ENCODE measurements around the gene LRRC31. TPM values are rescaled to one million over a fixed set of nuclear protein-coding genes. Genes with fewer than 3 reads are reported as not detected.

Gene LRRC31
- total and polyA plus RNA-seq, 2 experiments from 2014 or later = not detected

DNA sequence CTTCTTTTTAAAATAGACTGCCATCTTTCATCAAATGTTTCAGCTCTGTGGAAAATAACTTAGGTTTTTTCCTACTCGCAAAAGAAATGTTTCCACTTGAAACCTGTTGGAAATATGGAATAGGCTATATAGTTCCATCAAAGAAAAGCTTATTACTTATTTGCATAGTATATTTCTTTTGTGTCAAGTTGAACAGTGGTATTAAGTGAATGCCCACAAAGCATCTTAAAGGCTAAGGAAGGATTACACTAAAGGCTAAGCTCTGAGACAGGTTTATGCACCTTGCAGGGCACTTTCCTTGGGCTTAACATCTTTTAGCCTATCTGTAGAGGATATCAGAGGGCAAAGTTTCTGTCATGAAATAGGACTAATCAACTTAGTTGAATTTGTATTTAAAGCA, 41.5 kb upstream of the LRRC31 start, which contains the start of gene SAMD7 (continued):
- TF ChIP-seq, protein P1, sequence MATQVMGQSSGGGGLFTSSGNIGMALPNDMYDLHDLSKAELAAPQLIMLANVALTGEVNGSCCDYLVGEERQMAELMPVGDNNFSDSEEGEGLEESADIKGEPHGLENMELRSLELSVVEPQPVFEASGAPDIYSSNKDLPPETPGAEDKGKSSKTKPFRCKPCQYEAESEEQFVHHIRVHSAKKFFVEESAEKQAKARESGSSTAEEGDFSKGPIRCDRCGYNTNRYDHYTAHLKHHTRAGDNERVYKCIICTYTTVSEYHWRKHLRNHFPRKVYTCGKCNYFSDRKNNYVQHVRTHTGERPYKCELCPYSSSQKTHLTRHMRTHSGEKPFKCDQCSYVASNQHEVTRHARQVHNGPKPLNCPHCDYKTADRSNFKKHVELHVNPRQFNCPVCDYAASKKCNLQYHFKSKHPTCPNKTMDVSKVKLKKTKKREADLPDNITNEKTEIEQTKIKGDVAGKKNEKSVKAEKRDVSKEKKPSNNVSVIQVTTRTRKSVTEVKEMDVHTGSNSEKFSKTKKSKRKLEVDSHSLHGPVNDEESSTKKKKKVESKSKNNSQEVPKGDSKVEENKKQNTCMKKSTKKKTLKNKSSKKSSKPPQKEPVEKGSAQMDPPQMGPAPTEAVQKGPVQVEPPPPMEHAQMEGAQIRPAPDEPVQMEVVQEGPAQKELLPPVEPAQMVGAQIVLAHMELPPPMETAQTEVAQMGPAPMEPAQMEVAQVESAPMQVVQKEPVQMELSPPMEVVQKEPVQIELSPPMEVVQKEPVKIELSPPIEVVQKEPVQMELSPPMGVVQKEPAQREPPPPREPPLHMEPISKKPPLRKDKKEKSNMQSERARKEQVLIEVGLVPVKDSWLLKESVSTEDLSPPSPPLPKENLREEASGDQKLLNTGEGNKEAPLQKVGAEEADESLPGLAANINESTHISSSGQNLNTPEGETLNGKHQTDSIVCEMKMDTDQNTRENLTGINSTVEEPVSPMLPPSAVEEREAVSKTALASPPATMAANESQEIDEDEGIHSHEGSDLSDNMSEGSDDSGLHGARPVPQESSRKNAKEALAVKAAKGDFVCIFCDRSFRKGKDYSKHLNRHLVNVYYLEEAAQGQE (IDR thresholded peaks at IDR 0.05; ENCODE audit: unreplicated experiment) = no peak
- TF ChIP-seq, protein P2, sequence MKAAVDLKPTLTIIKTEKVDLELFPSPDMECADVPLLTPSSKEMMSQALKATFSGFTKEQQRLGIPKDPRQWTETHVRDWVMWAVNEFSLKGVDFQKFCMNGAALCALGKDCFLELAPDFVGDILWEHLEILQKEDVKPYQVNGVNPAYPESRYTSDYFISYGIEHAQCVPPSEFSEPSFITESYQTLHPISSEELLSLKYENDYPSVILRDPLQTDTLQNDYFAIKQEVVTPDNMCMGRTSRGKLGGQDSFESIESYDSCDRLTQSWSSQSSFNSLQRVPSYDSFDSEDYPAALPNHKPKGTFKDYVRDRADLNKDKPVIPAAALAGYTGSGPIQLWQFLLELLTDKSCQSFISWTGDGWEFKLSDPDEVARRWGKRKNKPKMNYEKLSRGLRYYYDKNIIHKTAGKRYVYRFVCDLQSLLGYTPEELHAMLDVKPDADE (IDR thresholded peaks at IDR 0.05) = no peak
- TF ChIP-seq EZH2phosphoT487 (IDR thresholded peaks at IDR 0.05; ENCODE audit: unreplicated experiment) = no peak
- TF ChIP-seq CREB1 (CRISPR knock-in tag; IDR thresholded peaks at IDR 0.05; ENCODE audit: low read depth) = no peak
- no peak for TF ChIP-seq STAT1 (IDR thresholded peaks at IDR 0.05; ENCODE audit: unreplicated experiment)

DNA sequence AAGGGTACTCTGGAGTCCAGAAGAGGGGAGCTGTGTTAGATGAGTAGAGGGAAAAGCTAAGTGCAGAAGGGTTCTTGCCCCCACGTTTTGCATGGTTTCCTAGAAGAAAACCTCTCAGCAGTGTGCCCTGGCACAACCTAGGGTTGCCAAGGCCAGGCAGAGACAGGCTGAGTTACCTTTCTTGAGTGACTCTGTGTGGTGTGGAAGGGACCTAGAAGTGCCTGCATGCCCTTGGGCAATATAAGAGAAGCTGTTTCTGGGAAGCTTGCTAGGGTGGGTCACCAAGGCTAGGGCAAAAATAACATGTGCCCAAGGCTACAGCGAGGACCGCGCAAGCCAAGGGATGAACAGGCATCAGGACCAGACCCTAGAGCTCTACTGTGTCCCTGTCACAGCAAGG, 38.2 kb upstream of the LRRC31 start:
- H4K20me1 ChIP-seq (replicated peaks; ENCODE audit: insufficient read depth) = no peaks in the 10 kb centered on the region
- no peak overlapping the region for H3K4me3 Mint-ChIP-seq
- H3K79me2 ChIP-seq (replicated peaks; ENCODE audit: insufficient read depth) = no peaks in the 10 kb centered on the region
- no peak for TF ChIP-seq CREB1 (CRISPR knock-in tag; IDR thresholded peaks at IDR 0.05; ENCODE audit: low read depth)
- TF ChIP-seq, protein P3, sequence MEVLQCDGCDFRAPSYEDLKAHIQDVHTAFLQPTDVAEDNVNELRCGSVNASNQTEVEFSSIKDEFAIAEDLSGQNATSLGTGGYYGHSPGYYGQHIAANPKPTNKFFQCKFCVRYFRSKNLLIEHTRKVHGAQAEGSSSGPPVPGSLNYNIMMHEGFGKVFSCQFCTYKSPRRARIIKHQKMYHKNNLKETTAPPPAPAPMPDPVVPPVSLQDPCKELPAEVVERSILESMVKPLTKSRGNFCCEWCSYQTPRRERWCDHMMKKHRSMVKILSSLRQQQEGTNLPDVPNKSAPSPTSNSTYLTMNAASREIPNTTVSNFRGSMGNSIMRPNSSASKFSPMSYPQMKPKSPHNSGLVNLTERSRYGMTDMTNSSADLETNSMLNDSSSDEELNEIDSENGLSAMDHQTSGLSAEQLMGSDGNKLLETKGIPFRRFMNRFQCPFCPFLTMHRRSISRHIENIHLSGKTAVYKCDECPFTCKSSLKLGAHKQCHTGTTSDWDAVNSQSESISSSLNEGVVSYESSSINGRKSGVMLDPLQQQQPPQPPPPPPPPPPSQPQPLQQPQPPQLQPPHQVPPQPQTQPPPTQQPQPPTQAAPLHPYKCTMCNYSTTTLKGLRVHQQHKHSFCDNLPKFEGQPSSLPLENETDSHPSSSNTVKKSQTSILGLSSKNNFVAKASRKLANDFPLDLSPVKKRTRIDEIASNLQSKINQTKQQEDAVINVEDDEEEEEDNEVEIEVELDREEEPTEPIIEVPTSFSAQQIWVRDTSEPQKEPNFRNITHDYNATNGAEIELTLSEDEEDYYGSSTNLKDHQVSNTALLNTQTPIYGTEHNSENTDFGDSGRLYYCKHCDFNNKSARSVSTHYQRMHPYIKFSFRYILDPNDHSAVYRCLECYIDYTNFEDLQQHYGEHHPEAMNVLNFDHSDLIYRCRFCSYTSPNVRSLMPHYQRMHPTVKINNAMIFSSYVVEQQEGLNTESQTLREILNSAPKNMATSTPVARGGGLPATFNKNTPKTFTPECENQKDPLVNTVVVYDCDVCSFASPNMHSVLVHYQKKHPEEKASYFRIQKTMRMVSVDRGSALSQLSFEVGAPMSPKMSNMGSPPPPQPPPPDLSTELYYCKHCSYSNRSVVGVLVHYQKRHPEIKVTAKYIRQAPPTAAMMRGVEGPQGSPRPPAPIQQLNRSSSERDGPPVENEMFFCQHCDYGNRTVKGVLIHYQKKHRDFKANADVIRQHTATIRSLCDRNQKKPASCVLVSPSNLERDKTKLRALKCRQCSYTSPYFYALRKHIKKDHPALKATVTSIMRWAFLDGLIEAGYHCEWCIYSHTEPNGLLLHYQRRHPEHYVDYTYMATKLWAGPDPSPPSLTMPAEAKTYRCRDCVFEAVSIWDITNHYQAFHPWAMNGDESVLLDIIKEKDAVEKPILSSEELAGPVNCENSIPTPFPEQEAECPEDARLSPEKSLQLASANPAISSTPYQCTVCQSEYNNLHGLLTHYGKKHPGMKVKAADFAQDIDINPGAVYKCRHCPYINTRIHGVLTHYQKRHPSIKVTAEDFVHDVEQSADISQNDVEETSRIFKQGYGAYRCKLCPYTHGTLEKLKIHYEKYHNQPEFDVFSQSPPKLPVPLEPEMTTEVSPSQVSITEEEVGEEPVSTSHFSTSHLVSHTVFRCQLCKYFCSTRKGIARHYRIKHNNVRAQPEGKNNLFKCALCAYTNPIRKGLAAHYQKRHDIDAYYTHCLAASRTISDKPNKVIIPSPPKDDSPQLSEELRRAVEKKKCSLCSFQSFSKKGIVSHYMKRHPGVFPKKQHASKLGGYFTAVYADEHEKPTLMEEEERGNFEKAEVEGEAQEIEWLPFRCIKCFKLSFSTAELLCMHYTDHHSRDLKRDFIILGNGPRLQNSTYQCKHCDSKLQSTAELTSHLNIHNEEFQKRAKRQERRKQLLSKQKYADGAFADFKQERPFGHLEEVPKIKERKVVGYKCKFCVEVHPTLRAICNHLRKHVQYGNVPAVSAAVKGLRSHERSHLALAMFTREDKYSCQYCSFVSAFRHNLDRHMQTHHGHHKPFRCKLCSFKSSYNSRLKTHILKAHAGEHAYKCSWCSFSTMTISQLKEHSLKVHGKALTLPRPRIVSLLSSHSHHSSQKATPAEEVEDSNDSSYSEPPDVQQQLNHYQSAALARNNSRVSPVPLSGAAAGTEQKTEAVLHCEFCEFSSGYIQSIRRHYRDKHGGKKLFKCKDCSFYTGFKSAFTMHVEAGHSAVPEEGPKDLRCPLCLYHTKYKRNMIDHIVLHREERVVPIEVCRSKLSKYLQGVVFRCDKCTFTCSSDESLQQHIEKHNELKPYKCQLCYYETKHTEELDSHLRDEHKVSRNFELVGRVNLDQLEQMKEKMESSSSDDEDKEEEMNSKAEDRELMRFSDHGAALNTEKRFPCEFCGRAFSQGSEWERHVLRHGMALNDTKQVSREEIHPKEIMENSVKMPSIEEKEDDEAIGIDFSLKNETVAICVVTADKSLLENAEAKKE (CRISPR knock-in tag; IDR thresholded peaks at IDR 0.05) = no peak
- TF ChIP-seq, protein P2 (IDR thresholded peaks at IDR 0.05) = no peak
- TF ChIP-seq STAT1 (IDR thresholded peaks at IDR 0.05; ENCODE audit: unreplicated experiment) = no peak
- TF ChIP-seq NANOG (IDR thresholded peaks at IDR 0.05; ENCODE audit: borderline replicate concordance) = no peak
- no peak for TF ChIP-seq ZNF331 (CRISPR knock-in tag; IDR thresholded peaks at IDR 0.05; ENCODE audit: low read depth)
- DNase-seq (ENCODE audit: low spot score) = no peak
- H3K4me3 ChIP-seq = no peak overlapping the region
- no peaks in the 10 kb centered on the region for H3F3A ChIP-seq (replicated peaks; ENCODE audit: low read depth)
- peaks cover 11% of the 10 kb centered on the region for H3K9me3 Mint-ChIP-seq
- ATAC-seq = no peak
- no peaks in the 10 kb centered on the region for H3K27me3 ChIP-seq (ENCODE audit: insufficient read depth)
- no peak overlapping the region; the same call in 1 of the 2 replicates for H2AFZ ChIP-seq
- H3K4me1 Mint-ChIP-seq = peaks cover 4% of the 10 kb centered on the region
- H3K4me1 ChIP-seq (ENCODE audit: insufficient read depth) = peaks cover 17% of the 10 kb centered on the region; the same call in 1 of the 2 replicates
- H3K27ac Mint-ChIP-seq = no peak overlapping the region; the same call in 1 of the 2 replicates
- H3K36me3 ChIP-seq (ENCODE audit: insufficient read depth) = no peaks in the 10 kb centered on the region
- no peaks in the 10 kb centered on the region for H3K27me3 Mint-ChIP-seq (ENCODE audit: insufficient read depth, low read depth, poor library complexity)
- no peak overlapping the region for H3K27ac ChIP-seq (ENCODE audit: low read depth)
- no peak overlapping the region for H3K4me2 ChIP-seq
- peaks cover 6% of the 10 kb centered on the region for H3K36me3 Mint-ChIP-seq (ENCODE audit: low read depth)
- 0 out of 2 replicates have a peak, but pooled peaks cover 4% of the 10 kb centered on the region for H3K9me2 ChIP-seq (ENCODE audit: insufficient read depth)
